ENCODE measurements around the gene TNFRSF4. TPM values are rescaled to one million over a fixed set of nuclear protein-coding genes. Genes with fewer than 3 reads are reported as not detected.

Gene TNFRSF4
- total RNA-seq, 1 experiment from 2014 or later = 0.37 TPM

- no peaks in the 10 kb centered on the region for H3K27me3 ChIP-seq (ENCODE audit: insufficient read depth, low read length)
- H3K79me2 ChIP-seq (ENCODE audit: insufficient read depth, low read length) = peaks cover 56% of the 10 kb centered on the region
- no peaks in the 10 kb centered on the region for H4K20me1 ChIP-seq (ENCODE audit: insufficient read depth)
- no peak overlapping the region; the same call in 1 of the 2 replicates for H3K27ac ChIP-seq (ENCODE audit: low read depth, low read length)
- H3K9ac ChIP-seq (ENCODE audit: low read length) = no peak overlapping the region
- no peak for DNase-seq (ENCODE audit: low read depth, low spot score)
- H2AFZ ChIP-seq (ENCODE audit: low read depth, low read length, poor library complexity, severe bottlenecking) = no peak overlapping the region
- no peaks in the 10 kb centered on the region for H3K9me3 ChIP-seq (ENCODE audit: control insufficient read depth in 1 of 2, insufficient read depth in 1 of 2, low read depth in 1 of 2, low read length in 2 of 2)
- H3K4me3 ChIP-seq (replicated peaks in 1 of 2; ENCODE audit: low read depth in 1 of 2, low read length in 2 of 2) = no peak overlapping the region
- ChIA-PET CTCF (no interaction called here), POLR2A (no interaction called here), RAD21 (ENCODE audit: low non-redundant PET in 1 of 2, low total read pairs in 2 of 2, uncharacterized antibody in 2 of 2, unreplicated experiment in 2 of 2) (no interaction called here)
- intact Hi-C loops (cut with micrococcal nuclease) = no loop called here
- H3K4me1 ChIP-seq (ENCODE audit: control insufficient read depth in 1 of 2, insufficient read depth in 2 of 2, low read length in 2 of 2) = no peaks in the 10 kb centered on the region
- H3K9me2 ChIP-seq (ENCODE audit: insufficient read depth) = no peaks in the 10 kb centered on the region
- BruUV-seq (replicated peaks) = no TSS peak
- H3K4me2 ChIP-seq (ENCODE audit: low read length) = no peak overlapping the region
- no peak for ATAC-seq
- no peak for TF ChIP-seq ZFX (IDR thresholded peaks at IDR 0.05)
- no peak for TF ChIP-seq FOSL1 (IDR thresholded peaks at IDR 0.05; ENCODE audit: low read depth)
- no peak for TF ChIP-seq YY1 (IDR thresholded peaks at IDR 0.05; ENCODE audit: extremely low read depth, insufficient replicate concordance, low read depth, low read length)
- TF ChIP-seq EZH2phosphoT487 (IDR thresholded peaks at IDR 0.05; ENCODE audit: borderline replicate concordance) = no peak
- peaks cover 26 to 28% of the 10 kb centered on the region in 2 experiments for H3K36me3 ChIP-seq (ENCODE audit: control insufficient read depth in 1 of 2, insufficient read depth in 2 of 2, low read length in 2 of 2)
These were observed 9.9 kb upstream of the TNFRSF4 start for GRCh38 chr1:1223891-1224290.

DNA sequence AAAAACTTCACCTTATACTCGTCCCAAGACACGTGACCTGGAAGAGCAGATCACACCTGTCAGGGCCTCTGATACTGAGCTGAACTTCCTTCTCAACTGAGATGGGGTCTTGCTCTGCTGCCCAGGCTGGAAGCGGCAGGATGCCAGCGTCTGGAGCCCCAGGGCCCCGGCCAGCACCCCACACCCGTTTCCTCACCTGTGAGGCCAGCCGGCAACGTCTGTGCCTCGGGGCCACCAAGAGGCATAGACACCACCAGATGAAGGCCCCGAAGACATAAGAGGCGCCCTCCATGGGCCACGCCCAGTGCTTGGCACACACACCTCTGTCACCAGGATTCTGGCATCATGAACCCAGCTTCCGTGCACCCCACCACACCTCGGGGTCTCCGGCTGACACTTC lies 9.4 kb upstream of the TNFRSF4 start:
- Histone ChIP-seq H3K79me2 (ENCODE audit: insufficient read depth, low read length) (peaks cover 50% of the 10 kb centered on the region), H3K4me1 (ENCODE audit: control insufficient read depth in 1 of 2, insufficient read depth in 2 of 2, low read length in 2 of 2) (peaks cover 0 to under 1% of the 10 kb centered on the region in 2 experiments; a peak in 1 of 4 replicates), H3K9me3 (ENCODE audit: control insufficient read depth in 1 of 2, insufficient read depth in 1 of 2, low read depth in 1 of 2, low read length in 2 of 2) (no peaks in the 10 kb centered on the region), H3K4me3 (replicated peaks in 1 of 2; ENCODE audit: low read depth in 1 of 2, low read length in 2 of 2) (no peak overlapping the region), H3K9ac (ENCODE audit: low read length) (no peak overlapping the region), H4K20me1 (ENCODE audit: insufficient read depth) (no peaks in the 10 kb centered on the region), H3K27ac (ENCODE audit: low read depth, low read length) (no peak overlapping the region), H3K36me3 (ENCODE audit: control insufficient read depth in 1 of 2, insufficient read depth in 2 of 2, low read length in 2 of 2) (peaks cover 23 to 26% of the 10 kb centered on the region in 2 experiments), H2AFZ (ENCODE audit: low read depth, low read length, poor library complexity, severe bottlenecking) (no peak overlapping the region), H3K27me3 (ENCODE audit: insufficient read depth, low read length) (no peaks in the 10 kb centered on the region), H3K4me2 (ENCODE audit: low read length) (no peak overlapping the region), H3K9me2 (ENCODE audit: insufficient read depth) (no peaks in the 10 kb centered on the region)
- no peak for DNase-seq (ENCODE audit: low read depth, low spot score)
- ChIA-PET POLR2A (no interaction called here), CTCF (no interaction called here), RAD21 (ENCODE audit: low non-redundant PET in 1 of 2, low total read pairs in 2 of 2, uncharacterized antibody in 2 of 2, unreplicated experiment in 2 of 2) (no interaction called here)
- no peak for ATAC-seq
- intact Hi-C loops (cut with micrococcal nuclease) = no loop called here
- TF ChIP-seq POLR2A (IDR thresholded peaks at IDR 0.05; ENCODE audit: borderline replicate concordance, extremely low read depth, insufficient read depth, insufficient read length) (no peak), SIN3A (IDR thresholded peaks at IDR 0.05; ENCODE audit: low read depth) (no peak), RAD21 (IDR thresholded peaks at IDR 0.05; ENCODE audit: low read depth) (no peak), SRF (IDR thresholded peaks at IDR 0.05; ENCODE audit: low read depth) (no peak), CEBPB (IDR thresholded peaks at IDR 0.05; ENCODE audit: low read depth) (no peak), ELF1 (IDR thresholded peaks at IDR 0.05; ENCODE audit: borderline replicate concordance, low read depth) (no peak), ZNF274 (IDR thresholded peaks at IDR 0.05; ENCODE audit: low read depth, low read length) (no peak), EZH2phosphoT487 (IDR thresholded peaks at IDR 0.05; ENCODE audit: borderline replicate concordance) (no peak), TCF7L2 (IDR thresholded peaks at IDR 0.05; ENCODE audit: borderline replicate concordance, extremely low read depth, insufficient read depth, insufficient read length) (no peak), YY1 (IDR thresholded peaks at IDR 0.05; ENCODE audit: extremely low read depth, insufficient replicate concordance, low read depth, low read length) (no peak), CBX3 (IDR thresholded peaks at IDR 0.05; ENCODE audit: low read depth) (no peak), SP1 (IDR thresholded peaks at IDR 0.05; ENCODE audit: low read depth) (no peak), FOSL1 (IDR thresholded peaks at IDR 0.05; ENCODE audit: low read depth) (no peak)
- TF ChIP-seq, protein P1, sequence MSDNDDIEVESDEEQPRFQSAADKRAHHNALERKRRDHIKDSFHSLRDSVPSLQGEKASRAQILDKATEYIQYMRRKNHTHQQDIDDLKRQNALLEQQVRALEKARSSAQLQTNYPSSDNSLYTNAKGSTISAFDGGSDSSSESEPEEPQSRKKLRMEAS (IDR thresholded peaks at IDR 0.05) = no peak
- BruUV-seq (replicated peaks) = no TSS peak

Data from HCT116 (cell line).